ENCODE data around the gene OR5D14. TPM values are rescaled to one million over a fixed set of nuclear protein-coding genes. Genes with fewer than 3 reads are reported as not detected.

OR5D14 gene
- total RNA-seq, 2 experiments from 2014 or later: not detected

GRCh38 chr11:55811067-55811466 is 15.7 kb downstream of the OR5D14 start, which contains the start of gene OR5L1:
TSS of gene OR5L1 (plus strand) at chr11:55811367. CDS start at chr11:55811467, 100 bp downstream.
- POLR2A ChIA-PET: no interaction called here
- no peak within 1 kb of the TSS for H3K4me3 Mint-ChIP-seq
- peaks cover 27% of the 10 kb centered on the region for H3K9me3 Mint-ChIP-seq
- DNase-seq (no peak), ATAC-seq (no peak)
- no peak for TF ChIP-seq CTCF (IDR thresholded peaks at IDR 0.05)
- CTCF ChIA-PET: no interaction called here
- H3K27me3 Mint-ChIP-seq: no peaks in the 10 kb centered on the region
- no peaks in the 10 kb centered on the region for H3K4me1 Mint-ChIP-seq (ENCODE audit: low read depth)
- intact Hi-C loops (cut with micrococcal nuclease): no loop called here
- H3K27ac Mint-ChIP-seq: no peak within 1 kb of the TSS
- H3K36me3 Mint-ChIP-seq (ENCODE audit: low read depth): no peaks in the 10 kb centered on the region

GRCh38 chr11:55819330-55819729 is 24.0 kb downstream of the OR5D14 start, which contains the start of gene OR5D18:
TSS of gene OR5D18 (plus strand) at chr11:55819630. CDS start at chr11:55819630, 0 bp downstream.
- no peak for DNase-seq
- Mint-ChIP-seq H3K27ac (no peak within 1 kb of the TSS), H3K4me3 (no peak within 1 kb of the TSS), H3K36me3 (ENCODE audit: low read depth) (no peaks in the 10 kb centered on the region), H3K4me1 (ENCODE audit: low read depth) (no peaks in the 10 kb centered on the region), H3K9me3 (peaks cover 21% of the 10 kb centered on the region), H3K27me3 (no peaks in the 10 kb centered on the region)
- ChIA-PET CTCF (no interaction called here), POLR2A (no interaction called here)
- intact Hi-C loops (cut with micrococcal nuclease): no loop called here
- no peak for TF ChIP-seq CTCF (IDR thresholded peaks at IDR 0.05)
- no peak for ATAC-seq

GRCh38 chr11:55826919-55827318 is 31.6 kb downstream of the OR5D14 start, which contains the start of gene OR5L2:
TSS of gene OR5L2 (plus strand) at chr11:55827219. CDS start at chr11:55827219, 0 bp downstream.
- no peak for DNase-seq
- Mint-ChIP-seq H3K36me3 (ENCODE audit: low read depth) (no peaks in the 10 kb centered on the region), H3K9me3 (peaks cover 8% of the 10 kb centered on the region), H3K27ac (no peak within 1 kb of the TSS), H3K27me3 (no peaks in the 10 kb centered on the region), H3K4me1 (ENCODE audit: low read depth) (no peaks in the 10 kb centered on the region), H3K4me3 (no peak within 1 kb of the TSS)
- ChIA-PET CTCF (no interaction called here), POLR2A (no interaction called here)
- ATAC-seq: no peak
- intact Hi-C loops (cut with micrococcal nuclease): no loop called here
- TF ChIP-seq CTCF (IDR thresholded peaks at IDR 0.05): no peak

- Mint-ChIP-seq H3K36me3 (ENCODE audit: low read depth) (no peaks in the 10 kb centered on the region), H3K4me1 (ENCODE audit: low read depth) (no peaks in the 10 kb centered on the region), H3K4me3 (no peak within 1 kb of the TSS), H3K27ac (no peak within 1 kb of the TSS), H3K9me3 (peaks cover 10% of the 10 kb centered on the region), H3K27me3 (no peaks in the 10 kb centered on the region)
- ChIA-PET CTCF (no interaction called here), POLR2A (no interaction called here)
- intact Hi-C loops (cut with micrococcal nuclease): no loop called here
- DNase-seq (no peak), ATAC-seq (no peak)
- no peak for TF ChIP-seq CTCF (IDR thresholded peaks at IDR 0.05)
These were observed 43.1 kb downstream of the OR5D14 start, which contains the start of gene OR5D16 for GRCh38 chr11:55838452-55838851. TSS of gene OR5D16 (plus strand) at chr11:55838752. CDS start at chr11:55838752, 0 bp downstream.

Other genes starting within 250 kb of the OR5D14 start
- not detected for gene OR4C15, start 241.1 kb upstream of the OR5D14 start, total RNA-seq
- gene OR4C16, start 223.4 kb upstream of the OR5D14 start, total RNA-seq: not detected
- gene OR4C11, start 187.9 kb upstream of the OR5D14 start, total RNA-seq: not detected
- not detected for gene OR4P4, start 160.4 kb upstream of the OR5D14 start, total RNA-seq
- not detected for gene OR4S2, start 147.2 kb upstream of the OR5D14 start, total RNA-seq
- not detected for gene OR4C6, start 133.4 kb upstream of the OR5D14 start, total RNA-seq
- not detected for gene OR5D13, start 22.1 kb upstream of the OR5D14 start, total RNA-seq
- not detected for gene OR5L1, start 15.8 kb downstream of the OR5D14 start, total RNA-seq
- not detected for gene OR5D18, start 24.1 kb downstream of the OR5D14 start, total RNA-seq
- gene OR5L2, start 31.7 kb downstream of the OR5D14 start, total RNA-seq: not detected
- not detected for gene OR5D16, start 43.2 kb downstream of the OR5D14 start, total RNA-seq
- not detected for gene TRIM51, start 87.7 kb downstream of the OR5D14 start, total RNA-seq
- not detected for gene OR5W2, start 119.0 kb downstream of the OR5D14 start, total RNA-seq
- gene OR5I1, start 140.8 kb downstream of the OR5D14 start, total RNA-seq: not detected
- gene OR10AG1, start 174.4 kb downstream of the OR5D14 start, total RNA-seq: not detected
- not detected for gene OR5F1, start 199.1 kb downstream of the OR5D14 start, total RNA-seq
- gene OR5AS1, start 232.1 kb downstream of the OR5D14 start, total RNA-seq: not detected

Measured in activated CD8-positive, alpha-beta T cell treated with anti-CD3 and anti-CD28 coated beads for 36 hours (primary cell).